Astrocyte (in vitro differentiated cells and primary cell): ENCODE measurements around the gene CHD6. TPM values are rescaled to one million over a fixed set of nuclear protein-coding genes. Genes with fewer than 3 reads are reported as not detected.
A peak's percentile ranks its signal among the peaks of the same experiment; 100 is the strongest.

Experiments used
- DNase-seq: peaks from one replicate; pipeline ENCODE4 v3.0.0-alpha.2; 2010; ENCODE audit warnings: low read depth
- FAIRE-seq: peaks from 2 replicates; lab custom pipeline; 2011; peaks lifted over from hg19 to GRCh38; lab: Jason Lieb, UNC
- H2AFZ ChIP-seq: 2 replicates; pipeline ENCODE4 v1.6.0; 2012; ENCODE audit warnings: low read depth, low read length, inconsistent platforms
- H3K27ac ChIP-seq: 2 replicates; pipeline ENCODE4 v1.5.1; 2011; ENCODE audit warnings: low read depth, low read length, inconsistent platforms
- H3K27me3 ChIP-seq: 2 replicates; pipeline ENCODE4 v1.6.0; 2011; ENCODE audit warnings: low read length, inconsistent platforms; ENCODE audit not compliant: insufficient read depth
- H3K36me3 ChIP-seq: 2 replicates; pipeline ENCODE4 v1.5.1; 2011; ENCODE audit warnings: low read length, inconsistent platforms; ENCODE audit not compliant: insufficient read depth
- H3K4me1 ChIP-seq: 2 replicates; pipeline ENCODE4 v1.5.1; 2011; ENCODE audit warnings: low read length, inconsistent platforms; ENCODE audit not compliant: insufficient read depth
- H3K4me2 ChIP-seq: 2 replicates; pipeline ENCODE4 v1.6.0; 2012; ENCODE audit warnings: low read length, inconsistent platforms
- H3K4me3 ChIP-seq: 2 replicates; pipeline ENCODE4 v1.5.1; 2011; ENCODE audit warnings: low read depth, mild to moderate bottlenecking, low read length, inconsistent platforms; ENCODE audit not compliant: insufficient read depth
- H3K79me2 ChIP-seq: 2 replicates; pipeline ENCODE4 v1.6.0; 2012; ENCODE audit warnings: mild to moderate bottlenecking, low read length, inconsistent platforms; ENCODE audit not compliant: insufficient read depth
- H3K9ac ChIP-seq: 2 replicates; pipeline ENCODE4 v1.6.0; 2012; ENCODE audit warnings: mild to moderate bottlenecking, low read length, inconsistent platforms
- H3K9me3 ChIP-seq: 2 replicates; pipeline ENCODE4 v1.5.1; 2012; ENCODE audit warnings: low read depth, mild to moderate bottlenecking, low read length, inconsistent platforms; ENCODE audit not compliant: insufficient read depth
- H4K20me1 ChIP-seq: 2 replicates; pipeline ENCODE4 v1.6.0; 2012; ENCODE audit warnings: low read length, inconsistent platforms; ENCODE audit not compliant: insufficient read depth
- H3K27ac Mint-ChIP-seq: one replicate; pipeline ENCODE4 v1.8.0; 2021; ENCODE audit warnings: mild to moderate bottlenecking, mixed read lengths; ENCODE audit not compliant: unreplicated experiment
- H3K27me3 Mint-ChIP-seq: one replicate; pipeline ENCODE4 v1.8.0; 2021; ENCODE audit warnings: low read depth, mixed read lengths; ENCODE audit not compliant: unreplicated experiment
- H3K36me3 Mint-ChIP-seq: one replicate; pipeline ENCODE4 v1.8.0; 2021; ENCODE audit warnings: low read depth, mixed read lengths; ENCODE audit not compliant: unreplicated experiment
- H3K4me1 Mint-ChIP-seq: one replicate; pipeline ENCODE4 v1.8.0; 2021; ENCODE audit warnings: low read depth, mixed read lengths; ENCODE audit not compliant: unreplicated experiment
- H3K4me3 Mint-ChIP-seq: one replicate; pipeline ENCODE4 v1.8.0; 2021; ENCODE audit warnings: mild to moderate bottlenecking, moderate library complexity, mixed read lengths; ENCODE audit not compliant: unreplicated experiment
- H3K9me3 Mint-ChIP-seq: one replicate; pipeline ENCODE4 v1.8.0; 2021; ENCODE audit warnings: mild to moderate bottlenecking, mixed read lengths; ENCODE audit not compliant: unreplicated experiment
- CTCF ChIP-seq: IDR thresholded peaks from 2 replicates; pipeline ENCODE4 v1.5.1; 2011; ENCODE audit warnings: low read depth, mild to moderate bottlenecking, inconsistent platforms, low read length, moderate library complexity; ENCODE audit not compliant: insufficient read depth
- EZH2 ChIP-seq: IDR thresholded peaks from 2 replicates; pipeline ENCODE4 v1.6.1; 2012; ENCODE audit warnings: mild to moderate bottlenecking, low read length, inconsistent platforms; ENCODE audit not compliant: insufficient read depth
- total RNA-seq: library from RNA; stranded (reverse); gene quantifications from 2 replicates; pipeline ENCODE4 v1.2.1, GENCODE V29; 2021

The CHD6 gene
- total RNA-seq, 1 donor from 2014 or later: 44.7 TPM

GRCh38 chr20:41645372-41645771 is 27.2 kb upstream of the CHD6 start:
- Mint-ChIP-seq H3K4me1 (peaks cover 5% of the 10 kb centered on the region), H3K27me3 (peaks cover 6% of the 10 kb centered on the region), H3K9me3 (peaks cover 1% of the 10 kb centered on the region), H3K27ac (no peak overlapping the region), H3K4me3 (no peak overlapping the region), H3K36me3 (no peaks in the 10 kb centered on the region)
- no peaks in the 10 kb centered on the region for H4K20me1 ChIP-seq
- DNase-seq: no peak
- H3K4me1 ChIP-seq: no peaks in the 10 kb centered on the region
- no peak overlapping the region for H3K27ac ChIP-seq
- no peaks in the 10 kb centered on the region for H3K27me3 ChIP-seq
- FAIRE-seq: no peak
- no peaks in the 10 kb centered on the region for H3K9me3 ChIP-seq
- no peak overlapping the region for H3K4me3 ChIP-seq
- no peaks in the 10 kb centered on the region for H3K36me3 ChIP-seq
- no peak overlapping the region for H3K4me2 ChIP-seq
- H2AFZ ChIP-seq: no peak overlapping the region
- TF ChIP-seq EZH2: no peak
- no peak for TF ChIP-seq CTCF
- H3K9ac ChIP-seq: no peak overlapping the region
- H3K79me2 ChIP-seq: no peaks in the 10 kb centered on the region

DNA sequence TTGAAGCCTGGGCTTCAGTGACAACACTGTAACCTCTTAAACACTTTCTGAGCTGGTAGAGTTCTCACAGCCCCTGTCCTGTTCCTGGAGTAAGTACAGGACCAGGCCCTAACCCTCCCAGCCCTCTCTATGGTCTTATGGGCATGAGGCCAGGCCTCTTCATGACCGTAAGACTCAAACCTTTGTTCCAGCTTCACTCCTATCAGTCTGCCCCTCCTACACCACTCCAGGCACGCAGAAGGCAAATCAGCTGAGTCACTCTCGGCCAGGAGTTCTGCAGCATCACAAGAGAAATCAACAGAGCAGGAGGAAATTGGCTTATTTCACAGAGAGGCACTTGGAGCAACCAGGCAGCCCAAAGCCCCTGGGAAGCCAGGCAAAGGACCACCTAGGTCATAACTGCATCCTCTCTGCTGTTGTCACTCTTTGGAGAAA is 25.3 kb upstream of the CHD6 start:
- Mint-ChIP-seq H3K36me3 (no peaks in the 10 kb centered on the region), H3K4me3 (no peak overlapping the region), H3K27me3 (peaks cover 4% of the 10 kb centered on the region), H3K27ac (peak overlapping the region; percentile 21), H3K4me1 (peaks cover 5% of the 10 kb centered on the region), H3K9me3 (peaks cover 1% of the 10 kb centered on the region)
- Histone ChIP-seq H3K4me1 (no peaks in the 10 kb centered on the region), H3K4me2 (peak overlapping the region; percentile 14), H3K27ac (no peak overlapping the region), H3K9me3 (no peaks in the 10 kb centered on the region), H3K9ac (no peak overlapping the region), H3K36me3 (no peaks in the 10 kb centered on the region), H3K79me2 (no peaks in the 10 kb centered on the region), H4K20me1 (no peaks in the 10 kb centered on the region), H2AFZ (peak overlapping the region; percentile 14), H3K27me3 (peaks cover 2% of the 10 kb centered on the region), H3K4me3 (no peak overlapping the region)
- FAIRE-seq: no peak
- peak; percentile 84 for DNase-seq
- TF ChIP-seq EZH2: no peak
- no peak for TF ChIP-seq CTCF

GRCh38 chr20:41639630-41640029 is 21.5 kb upstream of the CHD6 start:
- no peak for TF ChIP-seq EZH2
- no peak for TF ChIP-seq CTCF
- Mint-ChIP-seq H3K27ac (no peak overlapping the region), H3K4me3 (no peak overlapping the region), H3K9me3 (peaks cover 1% of the 10 kb centered on the region), H3K27me3 (peaks cover 4% of the 10 kb centered on the region), H3K36me3 (no peaks in the 10 kb centered on the region), H3K4me1 (peaks cover 5% of the 10 kb centered on the region)
- Histone ChIP-seq H3K27ac (no peak overlapping the region), H3K79me2 (no peaks in the 10 kb centered on the region), H3K4me3 (no peak overlapping the region), H3K9me3 (no peaks in the 10 kb centered on the region), H3K4me1 (no peaks in the 10 kb centered on the region), H3K36me3 (no peaks in the 10 kb centered on the region), H2AFZ (no peak overlapping the region), H3K4me2 (no peak overlapping the region), H3K27me3 (peaks cover 4% of the 10 kb centered on the region), H3K9ac (no peak overlapping the region), H4K20me1 (no peaks in the 10 kb centered on the region)
- no peak for FAIRE-seq
- DNase-seq: no peak
